Heart right ventricle (tissue), 16 donors: ENCODE results near the gene GPR108. TPM values are rescaled to one million over a fixed set of nuclear protein-coding genes. Genes with fewer than 3 reads are reported as not detected.

ENCODE experiments used
- ATAC-seq, 8 donors: fragments of 200-7000 bp; cut with Tn5 transposase; one replicate each; pipeline ENCODE4 v1.9.1; 2020; ENCODE audit warnings: mild to moderate bottlenecking in 8 of 8, moderate library complexity in 8 of 8, moderate number of reproducible peaks in 1 of 8
- DNase-seq, 2 donors: peaks; one replicate each; pipeline ENCODE4 v3.0.0-alpha.2; 2020
- H3K27ac ChIP-seq, 10 donors: fragments of 200-600 bp; sonication (generic) in 2 of 10; one replicate each; pipeline versions ENCODE4 v1.5.0 to v1.8.0; 2020 to 2022; ENCODE audit warnings: mild to moderate bottlenecking in 3 of 10
- H3K27me3 ChIP-seq, 7 donors: fragments of 200-600 bp; one replicate each; pipeline ENCODE4 v1.8.0; 2021 to 2022; ENCODE audit warnings: mild to moderate bottlenecking in 2 of 7
- H3K36me3 ChIP-seq, 9 donors: fragments of 200-600 bp; sonication (generic) in 1 of 9; one replicate each; pipeline versions ENCODE4 v1.5.0 to v1.8.0; 2020 to 2022; ENCODE audit warnings: mild to moderate bottlenecking in 2 of 9
- H3K4me1 ChIP-seq, 9 donors: fragments of 200-600 bp; sonication (generic) in 1 of 9; one replicate each; pipeline versions ENCODE4 v1.5.0 to v1.8.0; 2020 to 2022; ENCODE audit warnings: mild to moderate bottlenecking in 4 of 9
- H3K4me3 ChIP-seq, 10 donors: fragments of 200-600 bp; sonication (generic) in 2 of 10; one replicate each; pipeline versions ENCODE4 v1.5.0 to v1.8.0; 2020 to 2022; ENCODE audit warnings: mild to moderate bottlenecking in 7 of 10, moderate library complexity in 2 of 10
- H3K9me3 ChIP-seq, 11 donors: fragments of 200-600 bp in 10 of 11; sonication (generic) in 2 of 11; one replicate each; pipeline versions ENCODE4 v1.5.0 to v1.8.0; 2013 to 2022; ENCODE audit warnings: mild to moderate bottlenecking in 2 of 11, control low read depth in 1 of 11, moderate library complexity in 1 of 11
- CTCF ChIP-seq, 9 donors: fragments of 200-600 bp; sonication (generic) in 2 of 9; IDR thresholded peaks; one replicate each; pipeline versions ENCODE4 v1.5.0 to v1.8.0; 2021 to 2022; ENCODE audit warnings: antibody characterized with exemption in 9 of 9, mild to moderate bottlenecking in 5 of 9, moderate library complexity in 1 of 9
- WGBS, 2 donors: extraction: QIAGEN DNeasy Blood & Tissue Kit; methylation state at CpG; one replicate each; pipeline ENCODE4 v1.1.7; 2013; ENCODE audit warnings: inconsistent platforms in 1 of 2; 5-methylcytosine and 5-hydroxymethylcytosine counted together
- intact Hi-C, 10 donors: fragments of 100-400 bp; cut with DNase I; formaldehyde crosslinking; loops; one replicate each; pipeline versions ENCODE4 v1.11.1 to v1.14.2; 2022
- polyA plus RNA-seq, 2 donors: library from polyadenylated mRNA; stranded (reverse); fragments of 200-250 nt; gene quantifications; one replicate each; pipeline ENCODE4 v1.2.3, GENCODE V29; 2013
- total RNA-seq, 10 donors: library from RNA; stranded (reverse); fragmentation: NEBNext Ultra II Directional in 3 of 10; extraction: Animal tissue kit (Norgen Biotek cat#: 25700) in 3 of 10; gene quantifications; one replicate each; pipeline versions ENCODE4 v1.2.1 to v1.2.4, GENCODE V29; 2021 to 2023
- donor health status: Arrhythmogenic right ventricular cardiomyopathy.
- donor health status: ischemic (EF 13 %, LVEDD 7.1; RV severe dilation, severe dysfunction).
- donor health status: healthy with polysubstance abuse.
- donor health status: DM: no; HTN: yes; CAD: no.
- donor health status: DM: no; HTN: no; CAD: no.
- donor health status: ischemic (EF 25% LVEDD 6.9; RV normal size, moderate dysfunction).
- donor health status: ischemic (EF 25% LVEDD 5.7; RV mildly dilated, moderate dysfunction).
- donor health status: healthy.
- donor health status: DM: yes; HTN: yes; CAD: no.
- donor health status: Ischemic cardiomyopathy.
- donor health status: ischemic (EF 35%, LVEDD 5.7; RV mildly dilated, moderate dysfunction).
- donor health status: nonischemic (EF 11% LVEDD 7.7; RV severe dilation, severe dysfunction).
- donor health status: DM: yes; HTN: yes; CAD: no.
- donor health status: PGD.
- donor health status: ischemic (EF 29% LVEDD 5.4; RV normal size, mild dysfunction).
- donor health status: nonischemic (EF 23%, LVEDD 6.1; RV moderate dilation, normal function).

The GPR108 gene
- total and polyA plus RNA-seq, 12 donors: 20.4 to 62.0 (median 23.5) TPM

GRCh38 chr19:6712692-6713670 is 24.4 kb downstream of the GPR108 start:
- peaks cover 0 to 58% (median 36%) of the 10 kb centered on the region in 7 donors for H3K27me3 ChIP-seq
- intact Hi-C loops: no loop called here
- no peak for TF ChIP-seq CTCF (IDR thresholded peaks at IDR 0.05)
- no peaks in the 10 kb centered on the region for H3K9me3 ChIP-seq
- no peaks in the 10 kb centered on the region for H3K4me1 ChIP-seq
- peaks cover 0 to 4% (median 0%) of the 10 kb centered on the region in 9 donors for H3K36me3 ChIP-seq
- H3K27ac ChIP-seq: no peak overlapping the region
- no peak overlapping the region for H3K4me3 ChIP-seq
- ATAC-seq (no peak), DNase-seq (no peak)
- WGBS, 2 donors: 88 to 90% methylated on average over 20 of the region's 20 CpGs

GRCh38 chr19:6712231-6712630 is 25.1 kb downstream of the GPR108 start:
- DNase-seq (no peak), ATAC-seq (no peak)
- intact Hi-C loops: no loop called here
- no peak overlapping the region for H3K4me3 ChIP-seq
- TF ChIP-seq CTCF (IDR thresholded peaks at IDR 0.05): no peak
- H3K4me1 ChIP-seq: no peaks in the 10 kb centered on the region
- H3K27me3 ChIP-seq: peaks cover 0 to 65% (median 42%) of the 10 kb centered on the region in 7 donors
- no peaks in the 10 kb centered on the region for H3K9me3 ChIP-seq
- WGBS, 2 donors: 88 to 91% methylated on average over 16 of the region's 16 CpGs
- peaks cover 0 to 4% (median 0%) of the 10 kb centered on the region in 9 donors for H3K36me3 ChIP-seq
- H3K27ac ChIP-seq: no peak overlapping the region

GRCh38 chr19:6711605-6712004 is 25.8 kb downstream of the GPR108 start:
- 64% methylated on average over 10 of the region's 10 CpGs for WGBS, 2 donors
- TF ChIP-seq CTCF (IDR thresholded peaks at IDR 0.05): no peak
- peaks cover 0 to 63% (median 44%) of the 10 kb centered on the region in 7 donors for H3K27me3 ChIP-seq

GRCh38 chr19:6711078-6711361 is 26.4 kb downstream of the GPR108 start:
- H3K36me3 ChIP-seq: peaks cover 0 to 4% (median 0%) of the 10 kb centered on the region in 9 donors
- WGBS, 2 donors: 38 to 43% methylated on average over 9 of the region's 9 CpGs
- H3K4me1 ChIP-seq: no peaks in the 10 kb centered on the region
- no peak overlapping the region for H3K27ac ChIP-seq
- H3K27me3 ChIP-seq: peaks cover 0 to 59% (median 44%) of the 10 kb centered on the region in 7 donors
- no peak for ATAC-seq
- no peak overlapping the region for H3K4me3 ChIP-seq
- intact Hi-C loops: no loop called here
- DNase-seq: no peak
- no peak for TF ChIP-seq CTCF (IDR thresholded peaks at IDR 0.05)
- H3K9me3 ChIP-seq: no peaks in the 10 kb centered on the region

More at GRCh38 chr19:6711605-6712004, 25.8 kb downstream of the GPR108 start:
- Histone ChIP-seq H3K4me1 (no peaks in the 10 kb centered on the region), H3K4me3 (no peak overlapping the region), H3K27ac (no peak overlapping the region), H3K9me3 (no peaks in the 10 kb centered on the region), H3K36me3 (peaks cover 0 to 4% (median 0%) of the 10 kb centered on the region in 9 donors)
- ATAC-seq (no peak), DNase-seq (no peak)
- intact Hi-C loops: no loop called here
